ENCODE measurements around the gene AHDC1.
A peak's percentile ranks its signal among the peaks of the same experiment; 100 is the strongest.

AHDC1 gene

GRCh38 chr1:27572679-27573426, 31.1 kb downstream of the AHDC1 start:
- Histone ChIP-seq H4K8ac (ENCODE audit: low read depth, low read length) (no peak overlapping the region), H3K4me1 (ENCODE audit: control insufficient read depth, low read depth, low read length) (peaks cover 60% of the 10 kb centered on the region), H3K9ac (ENCODE audit: low read length) (peak overlapping the region; percentile 29), H3K4ac (ENCODE audit: low read depth, low read length) (peak overlapping the region; percentile 18), H3K27ac (ENCODE audit: low read depth, low read length) (peak overlapping the region; percentile 88), H2BK5ac (ENCODE audit: low read length) (peak overlapping the region; percentile 21), H2BK120ac (ENCODE audit: low read depth, low read length) (no peak overlapping the region), H2BK15ac (replicated peaks; ENCODE audit: low read depth) (no peak overlapping the region), H3K27me3 (ENCODE audit: insufficient read depth, low read length, poor library complexity) (no peaks in the 10 kb centered on the region), H3K18ac (ENCODE audit: low read length) (peak overlapping the region; percentile 55), H3K36me3 (ENCODE audit: control insufficient read depth, insufficient read depth, low read length) (no peaks in the 10 kb centered on the region), H3K56ac (ENCODE audit: low read length) (peak overlapping the region; percentile 20), H4K5ac (ENCODE audit: low read length) (no peak overlapping the region), H2AK5ac (ENCODE audit: low read length) (peak overlapping the region; percentile 32), H3K79me1 (ENCODE audit: low read length) (peaks cover 38% of the 10 kb centered on the region), H3K79me2 (ENCODE audit: control insufficient read depth, insufficient read depth, low read length) (peaks cover 20% of the 10 kb centered on the region), H3K23ac (ENCODE audit: low read length) (no peak overlapping the region), H3K4me2 (ENCODE audit: low read length) (no peak overlapping the region), H3K4me3 (ENCODE audit: low read length) (no peak overlapping the region)
- WGBS (ENCODE audit: extremely low coverage, insufficient coverage, low lambda C conversion rate) = no CpG with 5 or more reads among the region's 14 CpGs
- peak; percentile 77 for DNase-seq

DNA sequence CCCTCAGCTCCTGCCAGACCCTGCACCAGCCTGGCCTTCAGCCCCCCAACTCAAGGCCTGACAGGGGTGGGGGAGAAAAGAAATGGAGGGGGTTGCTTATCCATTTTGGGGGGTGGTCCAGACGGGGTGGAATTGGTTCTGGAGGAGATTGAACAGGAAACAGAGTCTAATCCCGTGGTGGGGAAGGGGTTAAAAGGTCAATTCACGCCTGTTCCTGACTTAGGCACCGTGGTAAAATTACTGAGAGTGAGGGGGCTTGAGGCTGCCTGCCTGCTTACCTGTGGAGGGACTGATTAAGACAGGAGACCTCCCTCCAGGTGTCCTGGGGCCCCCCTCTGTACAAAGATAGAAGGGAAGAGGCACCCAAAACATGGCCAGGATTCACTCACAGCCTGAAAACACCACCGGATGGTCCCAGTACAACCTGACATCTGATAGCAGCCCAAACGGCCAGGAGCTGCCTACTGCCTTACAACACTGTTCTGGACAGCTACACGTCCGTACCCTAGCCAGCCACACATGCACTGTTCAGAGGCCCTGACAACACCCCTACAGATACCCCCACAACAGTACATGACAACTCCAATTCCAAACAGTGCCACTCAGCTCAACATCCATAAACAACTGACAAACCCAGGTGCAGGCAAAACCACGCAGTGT, 31.8 kb downstream of the AHDC1 start:
- Histone ChIP-seq H2BK15ac (replicated peaks; ENCODE audit: low read depth) (no peak overlapping the region), H4K5ac (ENCODE audit: low read length) (no peak overlapping the region), H2BK5ac (ENCODE audit: low read length) (peak overlapping the region; percentile 74), H3K4ac (ENCODE audit: low read depth, low read length) (peak overlapping the region; percentile 92), H3K27ac (ENCODE audit: low read depth, low read length) (peak overlapping the region; percentile 88), H3K23ac (ENCODE audit: low read length) (no peak overlapping the region), H3K9ac (ENCODE audit: low read length) (peak overlapping the region; percentile 29), H3K4me2 (ENCODE audit: low read length) (no peak overlapping the region), H3K27me3 (ENCODE audit: insufficient read depth, low read length, poor library complexity) (no peaks in the 10 kb centered on the region), H3K36me3 (ENCODE audit: control insufficient read depth, insufficient read depth, low read length) (no peaks in the 10 kb centered on the region), H3K56ac (ENCODE audit: low read length) (peak overlapping the region; percentile 86), H2BK120ac (ENCODE audit: low read depth, low read length) (peak overlapping the region; percentile 86), H4K8ac (ENCODE audit: low read depth, low read length) (no peak overlapping the region), H3K79me2 (ENCODE audit: control insufficient read depth, insufficient read depth, low read length) (peaks cover 22% of the 10 kb centered on the region), H3K18ac (ENCODE audit: low read length) (peak overlapping the region; percentile 55), H2AK5ac (ENCODE audit: low read length) (no peak overlapping the region), H3K4me1 (ENCODE audit: control insufficient read depth, low read depth, low read length) (peaks cover 65% of the 10 kb centered on the region), H3K79me1 (ENCODE audit: low read length) (peaks cover 43% of the 10 kb centered on the region), H3K4me3 (ENCODE audit: low read length) (no peak overlapping the region)
- WGBS (ENCODE audit: extremely low coverage, insufficient coverage, low lambda C conversion rate) = no CpG with 5 or more reads among the region's 9 CpGs
- DNase-seq = peak; percentile 72

DNA sequence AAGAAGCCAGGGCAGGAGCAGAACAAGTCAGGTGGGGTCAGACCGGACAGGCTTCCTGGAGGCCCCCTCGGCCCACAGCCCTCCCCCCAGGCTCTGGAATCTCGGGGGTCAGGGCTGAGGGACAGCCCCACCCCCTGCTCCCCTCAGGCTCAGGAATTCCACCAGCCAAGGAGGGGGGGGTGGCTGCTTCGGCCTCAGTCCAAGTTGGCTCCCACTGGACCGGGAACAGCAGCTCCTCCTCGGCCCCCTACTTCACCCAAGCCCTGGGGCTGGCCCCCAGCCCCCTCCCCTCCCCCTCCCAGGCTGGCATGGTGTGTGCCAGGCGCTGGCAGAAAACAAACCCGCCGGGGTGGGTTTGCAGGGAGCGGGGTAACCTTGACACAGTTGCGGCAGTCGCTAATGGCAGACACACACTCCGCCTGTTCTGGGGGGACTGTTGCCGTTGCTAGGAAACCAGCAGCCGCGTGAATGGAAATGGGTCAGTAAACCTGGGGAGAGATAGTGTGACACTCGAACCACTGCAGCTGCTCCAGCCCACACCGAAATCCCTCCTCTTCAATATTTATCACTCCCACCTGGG, 32.4 kb downstream of the AHDC1 start:
- Histone ChIP-seq H3K36me3 (ENCODE audit: control insufficient read depth, insufficient read depth, low read length) (no peaks in the 10 kb centered on the region), H4K8ac (ENCODE audit: low read depth, low read length) (no peak overlapping the region), H3K4me2 (ENCODE audit: low read length) (peak overlapping the region; percentile 22), H3K4ac (ENCODE audit: low read depth, low read length) (peak overlapping the region; percentile 92), H3K56ac (ENCODE audit: low read length) (peak overlapping the region; percentile 86), H3K27me3 (ENCODE audit: insufficient read depth, low read length, poor library complexity) (no peaks in the 10 kb centered on the region), H3K27ac (ENCODE audit: low read depth, low read length) (peak overlapping the region; percentile 88), H3K79me2 (ENCODE audit: control insufficient read depth, insufficient read depth, low read length) (peaks cover 22% of the 10 kb centered on the region), H2AK5ac (ENCODE audit: low read length) (peak overlapping the region; percentile 87), H3K4me1 (ENCODE audit: control insufficient read depth, low read depth, low read length) (peaks cover 65% of the 10 kb centered on the region), H2BK15ac (replicated peaks; ENCODE audit: low read depth) (no peak overlapping the region), H2BK5ac (ENCODE audit: low read length) (peak overlapping the region; percentile 74), H3K9ac (ENCODE audit: low read length) (peak overlapping the region; percentile 58), H2BK120ac (ENCODE audit: low read depth, low read length) (peak overlapping the region; percentile 86), H3K4me3 (ENCODE audit: low read length) (no peak overlapping the region), H3K79me1 (ENCODE audit: low read length) (peaks cover 38% of the 10 kb centered on the region), H4K5ac (ENCODE audit: low read length) (no peak overlapping the region), H3K23ac (ENCODE audit: low read length) (no peak overlapping the region), H3K18ac (ENCODE audit: low read length) (peak overlapping the region; percentile 55)
- WGBS (ENCODE audit: extremely low coverage, insufficient coverage, low lambda C conversion rate) = no CpG with 5 or more reads among the region's 18 CpGs
- DNase-seq = peak; percentile 78

DNA sequence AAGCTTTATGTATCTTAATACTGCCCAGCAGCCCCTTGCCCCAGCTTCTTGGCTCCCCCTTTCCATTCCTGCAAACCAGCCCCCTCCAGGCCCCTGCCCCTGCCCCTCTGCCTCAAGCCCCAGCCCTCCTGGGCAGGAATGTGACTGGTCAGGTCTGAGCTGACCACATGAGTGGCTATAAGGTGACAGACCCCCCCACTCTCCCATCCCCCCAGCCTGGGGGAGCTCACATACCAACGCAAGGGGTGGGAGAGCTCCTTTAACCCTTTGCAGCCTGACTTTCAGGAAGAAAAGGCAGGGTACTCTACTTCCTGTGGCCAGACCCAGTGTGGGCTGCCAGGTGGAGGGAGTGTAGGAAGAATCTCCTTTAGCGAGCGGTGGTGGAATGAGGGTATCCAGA, 33.2 kb downstream of the AHDC1 start:
- Histone ChIP-seq H3K4me3 (ENCODE audit: low read length) (no peak overlapping the region), H3K4me2 (ENCODE audit: low read length) (no peak overlapping the region), H3K27ac (ENCODE audit: low read depth, low read length) (peak overlapping the region; percentile 88), H3K9ac (ENCODE audit: low read length) (peak overlapping the region; percentile 66), H2BK5ac (ENCODE audit: low read length) (peak overlapping the region; percentile 97), H3K4ac (ENCODE audit: low read depth, low read length) (peak overlapping the region; percentile 92), H2BK120ac (ENCODE audit: low read depth, low read length) (peak overlapping the region; percentile 86), H3K18ac (ENCODE audit: low read length) (peak overlapping the region; percentile 55), H3K56ac (ENCODE audit: low read length) (peak overlapping the region; percentile 86), H4K5ac (ENCODE audit: low read length) (no peak overlapping the region), H3K79me2 (ENCODE audit: control insufficient read depth, insufficient read depth, low read length) (peaks cover 22% of the 10 kb centered on the region), H2AK5ac (ENCODE audit: low read length) (peak overlapping the region; percentile 100), H3K27me3 (ENCODE audit: insufficient read depth, low read length, poor library complexity) (no peaks in the 10 kb centered on the region), H3K79me1 (ENCODE audit: low read length) (peaks cover 39% of the 10 kb centered on the region), H2BK15ac (replicated peaks; ENCODE audit: low read depth) (no peak overlapping the region), H3K36me3 (ENCODE audit: control insufficient read depth, insufficient read depth, low read length) (no peaks in the 10 kb centered on the region), H3K4me1 (ENCODE audit: control insufficient read depth, low read depth, low read length) (peaks cover 63% of the 10 kb centered on the region), H3K23ac (ENCODE audit: low read length) (no peak overlapping the region), H4K8ac (ENCODE audit: low read depth, low read length) (no peak overlapping the region)
- no CpG with 5 or more reads among the region's 3 CpGs for WGBS (ENCODE audit: extremely low coverage, insufficient coverage, low lambda C conversion rate)
- DNase-seq = peak; percentile 80

DNA sequence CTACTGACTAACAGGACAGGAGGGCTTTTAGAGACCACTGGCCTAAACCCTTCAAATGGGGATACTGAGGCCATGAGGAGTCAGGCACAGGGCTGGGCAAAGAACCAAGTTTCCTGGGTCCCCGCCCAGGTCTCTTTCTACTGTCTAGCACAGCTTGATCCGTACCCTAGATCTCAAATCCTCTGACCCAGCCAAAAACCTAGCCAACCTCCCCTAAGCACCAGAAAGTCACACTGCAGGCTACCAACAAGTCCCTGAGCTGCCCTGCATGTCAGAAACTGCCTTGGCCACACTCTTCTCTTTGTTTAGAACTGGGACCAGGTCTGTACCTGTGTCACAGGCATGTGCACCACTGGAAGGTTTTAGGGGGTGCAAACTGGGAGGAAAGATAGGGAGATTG, 33.6 kb downstream of the AHDC1 start:
- H3K18ac ChIP-seq (ENCODE audit: low read length) = peak overlapping the region; percentile 55
- H2BK5ac ChIP-seq (ENCODE audit: low read length) = peak overlapping the region; percentile 97
- no CpG with 5 or more reads among the region's 2 CpGs for WGBS (ENCODE audit: extremely low coverage, insufficient coverage, low lambda C conversion rate)
- peak overlapping the region; percentile 86 for H3K56ac ChIP-seq (ENCODE audit: low read length)
- no peaks in the 10 kb centered on the region for H3K36me3 ChIP-seq (ENCODE audit: control insufficient read depth, insufficient read depth, low read length)
- H3K27me3 ChIP-seq (ENCODE audit: insufficient read depth, low read length, poor library complexity) = no peaks in the 10 kb centered on the region
- H4K5ac ChIP-seq (ENCODE audit: low read length) = no peak overlapping the region
- peaks cover 63% of the 10 kb centered on the region for H3K4me1 ChIP-seq (ENCODE audit: control insufficient read depth, low read depth, low read length)
- H3K27ac ChIP-seq (ENCODE audit: low read depth, low read length) = peak overlapping the region; percentile 88
- peak overlapping the region; percentile 66 for H3K9ac ChIP-seq (ENCODE audit: low read length)
- no peak overlapping the region for H4K8ac ChIP-seq (ENCODE audit: low read depth, low read length)
- no peak overlapping the region for H2BK15ac ChIP-seq (replicated peaks; ENCODE audit: low read depth)
- H3K4ac ChIP-seq (ENCODE audit: low read depth, low read length) = peak overlapping the region; percentile 61
- peaks cover 25% of the 10 kb centered on the region for H3K79me2 ChIP-seq (ENCODE audit: control insufficient read depth, insufficient read depth, low read length)
- H2AK5ac ChIP-seq (ENCODE audit: low read length) = peak overlapping the region; percentile 100
- H3K23ac ChIP-seq (ENCODE audit: low read length) = no peak overlapping the region
- no peak overlapping the region for H3K4me3 ChIP-seq (ENCODE audit: low read length)
- H3K79me1 ChIP-seq (ENCODE audit: low read length) = peaks cover 42% of the 10 kb centered on the region
- H2BK120ac ChIP-seq (ENCODE audit: low read depth, low read length) = peak overlapping the region; percentile 23
- peak; percentile 40 for DNase-seq
- no peak overlapping the region for H3K4me2 ChIP-seq (ENCODE audit: low read length)

All from mesendoderm (in vitro differentiated cells).